ENCODE data around the gene FAF1.

The FAF1 gene

GRCh38 chr1:50977575-50978143 lies 17.6 kb upstream of the FAF1 start:
- no peak for DNase-seq

- peak; percentile 2 for DNase-seq
Measured at GRCh38 chr1:50976890-50977574, 17.0 kb upstream of the FAF1 start.

- no peak for DNase-seq
Measured at GRCh38 chr1:50976111-50976889, 16.2 kb upstream of the FAF1 start.

GRCh38 chr1:50975436-50975835 lies 15.4 kb upstream of the FAF1 start:
- no peak for DNase-seq

- no peak for DNase-seq
Measured at GRCh38 chr1:50974618-50974935, 14.5 kb upstream of the FAF1 start.

- DNase-seq: no peak
Measured at GRCh38 chr1:50973875-50974617, 14.0 kb upstream of the FAF1 start.

- DNase-seq: no peak
Measured at GRCh38 chr1:50973255-50973654, 13.2 kb upstream of the FAF1 start.

GRCh38 chr1:50972766-50973165 lies 12.7 kb upstream of the FAF1 start:
- no peak for DNase-seq

GRCh38 chr1:50971748-50972305 lies 11.8 kb upstream of the FAF1 start:
- no peak for DNase-seq

GRCh38 chr1:50970931-50971582 lies 11.0 kb upstream of the FAF1 start:
- DNase-seq: no peak

GRCh38 chr1:50970509-50970887 lies 10.4 kb upstream of the FAF1 start:
- no peak for DNase-seq

- peak; percentile 49 for DNase-seq
Measured at GRCh38 chr1:50969611-50970508, 9.8 kb upstream of the FAF1 start, which contains the start of gene CDKN2C. Gene CDKN2C (plus strand): TSS chr1:50970245. CDS start chr1:50970369, 124 bp downstream.

- DNase-seq: peak; percentile 22
Measured at GRCh38 chr1:50968821-50969610, 8.9 kb upstream of the FAF1 start.

GRCh38 chr1:50968158-50968820 lies 8.2 kb upstream of the FAF1 start:
- DNase-seq: peak; percentile 75

- no peak for DNase-seq
Measured at GRCh38 chr1:50967416-50968157, 7.5 kb upstream of the FAF1 start.

- DNase-seq: no peak
Measured at GRCh38 chr1:50966991-50967390, 6.9 kb upstream of the FAF1 start.

GRCh38 chr1:50964863-50965262 lies 4.8 kb upstream of the FAF1 start:
- no peak for DNase-seq

GRCh38 chr1:50959303-50959912 lies 659 bp downstream of the FAF1 start:
- DNase-seq: no peak

GRCh38 chr1:50955116-50955515 lies 5.0 kb downstream of the FAF1 start:
- DNase-seq: no peak

Measured in activated CD4-positive, alpha-beta T cell treated with anti-CD3 and anti-CD28 coated beads, Interleukin-2, amount 50 U/mL, for 1 hour (primary cell).